NCI-H748 (cell line): ENCODE measurements around the gene FAM221A.
"Not testable (repeated sequence)": the region's sequence is repeated elsewhere in the genome, so short reads cannot be mapped to it uniquely, and the experiment has no call there.

Source experiments
- DNase-seq: peaks from one replicate; lab custom pipeline; 2025; ENCODE audit not compliant: unreplicated experiment; lab: John Stamatoyannopoulos, UW

FAM221A gene

GRCh38 chr7:23700046-23700445 is 20.0 kb downstream of the FAM221A start:
- peak; percentile 65 for DNase-seq

- peak; percentile 32 for DNase-seq
Measured at GRCh38 chr7:23709081-23709750, 29.2 kb downstream of the FAM221A start.

GRCh38 chr7:23710000-23710399 is 30.0 kb downstream of the FAM221A start, which contains the start of gene STK31:
STK31 (plus strand) TSS chr7:23710219; CDS start chr7:23710286, 67 bp downstream.
- DNase-seq: no peak

- DNase-seq: peak; percentile 61
Measured at GRCh38 chr7:23712368-23713284, 32.6 kb downstream of the FAM221A start.

- DNase-seq: no peak
Measured at GRCh38 chr7:23713285-23714149, 33.5 kb downstream of the FAM221A start.

- no peak for DNase-seq
Measured at GRCh38 chr7:23714150-23714464, 34.1 kb downstream of the FAM221A start.

GRCh38 chr7:23714579-23714978 is 34.6 kb downstream of the FAM221A start:
- DNase-seq: no peak

- DNase-seq: no peak
Measured at GRCh38 chr7:23715099-23715498, 35.1 kb downstream of the FAM221A start.

- DNase-seq: no peak
Measured at GRCh38 chr7:23717788-23718187, 37.8 kb downstream of the FAM221A start.

- DNase-seq: no peak
Measured at GRCh38 chr7:23721456-23721855, 41.5 kb downstream of the FAM221A start.

GRCh38 chr7:23722587-23723216 is 42.7 kb downstream of the FAM221A start:
- DNase-seq: peak; percentile 5

- DNase-seq: not testable (repeated sequence)
Measured at GRCh38 chr7:23724113-23724512, 44.1 kb downstream of the FAM221A start.

- no peak for DNase-seq
Measured at GRCh38 chr7:23742051-23742450, 62.1 kb downstream of the FAM221A start.

GRCh38 chr7:23743226-23743625 is 63.2 kb downstream of the FAM221A start:
- DNase-seq: no peak

GRCh38 chr7:23746629-23747028 is 66.6 kb downstream of the FAM221A start:
- DNase-seq: no peak

- no peak for DNase-seq
Measured at GRCh38 chr7:23751852-23752251, 71.9 kb downstream of the FAM221A start.
